H1 (cell line): ENCODE results near the gene GFRA4. TPM values are rescaled to one million over a fixed set of nuclear protein-coding genes. Genes with fewer than 3 reads are reported as not detected.

Experiments used
- CEBPB ChIP-seq: IDR thresholded peaks from 2 replicates; pipeline ENCODE4 v1.6.1; 2012; ENCODE audit warnings: low read depth, low read length
- GABPA ChIP-seq: IDR thresholded peaks from 2 replicates; pipeline ENCODE4 v1.6.1; 2011; ENCODE audit warnings: mild to moderate bottlenecking, low read length, moderate library complexity, borderline replicate concordance; ENCODE audit not compliant: insufficient read depth
- RFX5 ChIP-seq: IDR thresholded peaks from 2 replicates; pipeline ENCODE4 v1.6.1; 2011; ENCODE audit warnings: low read depth, low read length, improper control_type of control experiment, borderline replicate concordance
- polyA plus RNA-seq, 7 experiments: library from polyadenylated mRNA; depleted of rRNA in 3 of 7; stranded (reverse) in 5 of 7; unstranded in 2 of 7; fragments of >200 nt in 5 of 7; fragments of 200-250 nt in 2 of 7; gene quantifications; 1 replicate in 5 of 7; 2 replicates in 1 of 7; 4 replicates in 1 of 7; pipeline versions ENCODE4 v1.2.1 to v1.2.3, GENCODE V29; 2011 to 2013; ENCODE audit warnings: missing spikeins in 2 of 7, mixed read lengths in 2 of 7
- total RNA-seq: library from RNA; stranded (reverse); fragmentation: NEBNext Ultra II Directional; extraction: Animal tissue kit (Norgen Biotek cat#: 25700); gene quantifications from 2 replicates; pipeline ENCODE4 v1.2.1, GENCODE V29; 2021
- TF ChIP-seq, protein P1 (sequence below), 3 experiments: IDR thresholded peaks; 1 replicate in 2 of 3; 2 replicates in 1 of 3; pipeline versions ENCODE4 v1.5.1 to v1.6.1; 2011; ENCODE audit warnings: low read length in 3 of 3, mild to moderate bottlenecking in 3 of 3, inconsistent platforms in 2 of 3, low read depth in 1 of 3, moderate library complexity in 1 of 3; ENCODE audit not compliant: insufficient read depth in 1 of 3; ENCODE audit errors: control extremely low read depth in 1 of 3
- TF ChIP-seq, protein P2 (sequence below): IDR thresholded peaks from 2 replicates; pipeline ENCODE4 v1.6.1; 2012; ENCODE audit warnings: inconsistent platforms

GFRA4 gene
- total and polyA plus RNA-seq, 2 of the 8 experiments (the other 6 are each of a cell fraction or from before 2014, with no cell fraction given) = 0.05 TPM; not detected in 1

DNA sequence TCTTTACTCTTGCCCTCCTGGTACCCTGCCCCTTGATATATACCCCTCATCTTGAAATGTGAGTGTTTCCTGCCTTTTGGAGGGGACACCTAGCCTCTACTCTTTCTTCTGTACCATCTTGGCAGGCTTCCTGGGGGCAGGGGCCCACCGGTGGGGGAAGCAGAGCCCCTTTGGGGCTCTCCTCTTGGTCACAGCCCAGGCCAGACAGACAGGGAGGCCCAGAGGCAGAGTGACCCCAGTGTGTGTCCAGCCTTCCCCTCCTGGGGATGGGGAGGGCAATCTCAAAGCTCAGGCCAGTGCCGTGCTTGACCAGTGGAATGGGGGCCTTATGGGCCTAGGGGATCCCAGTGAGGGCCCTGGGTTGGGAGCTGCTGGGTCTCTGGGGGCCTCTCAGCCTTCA, 15.0 kb upstream of the GFRA4 start (continued):
- TF ChIP-seq, protein P1, sequence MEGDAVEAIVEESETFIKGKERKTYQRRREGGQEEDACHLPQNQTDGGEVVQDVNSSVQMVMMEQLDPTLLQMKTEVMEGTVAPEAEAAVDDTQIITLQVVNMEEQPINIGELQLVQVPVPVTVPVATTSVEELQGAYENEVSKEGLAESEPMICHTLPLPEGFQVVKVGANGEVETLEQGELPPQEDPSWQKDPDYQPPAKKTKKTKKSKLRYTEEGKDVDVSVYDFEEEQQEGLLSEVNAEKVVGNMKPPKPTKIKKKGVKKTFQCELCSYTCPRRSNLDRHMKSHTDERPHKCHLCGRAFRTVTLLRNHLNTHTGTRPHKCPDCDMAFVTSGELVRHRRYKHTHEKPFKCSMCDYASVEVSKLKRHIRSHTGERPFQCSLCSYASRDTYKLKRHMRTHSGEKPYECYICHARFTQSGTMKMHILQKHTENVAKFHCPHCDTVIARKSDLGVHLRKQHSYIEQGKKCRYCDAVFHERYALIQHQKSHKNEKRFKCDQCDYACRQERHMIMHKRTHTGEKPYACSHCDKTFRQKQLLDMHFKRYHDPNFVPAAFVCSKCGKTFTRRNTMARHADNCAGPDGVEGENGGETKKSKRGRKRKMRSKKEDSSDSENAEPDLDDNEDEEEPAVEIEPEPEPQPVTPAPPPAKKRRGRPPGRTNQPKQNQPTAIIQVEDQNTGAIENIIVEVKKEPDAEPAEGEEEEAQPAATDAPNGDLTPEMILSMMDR (IDR thresholded peaks at IDR 0.05; ENCODE audit: control extremely low read depth in 1 of 3, insufficient read depth in 1 of 3, low read depth in 1 of 3, low read length in 3 of 3) = no peak
- TF ChIP-seq, protein P2, sequence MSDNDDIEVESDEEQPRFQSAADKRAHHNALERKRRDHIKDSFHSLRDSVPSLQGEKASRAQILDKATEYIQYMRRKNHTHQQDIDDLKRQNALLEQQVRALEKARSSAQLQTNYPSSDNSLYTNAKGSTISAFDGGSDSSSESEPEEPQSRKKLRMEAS = no peak
- TF ChIP-seq CEBPB (no peak), GABPA (no peak), RFX5 (no peak)
- TF ChIP-seq, all 59 proteins: peak for 0
